Thoracic aorta (tissue), 2 donors: ENCODE measurements around the gene TMEM209. TPM values are rescaled to one million over a fixed set of nuclear protein-coding genes. Genes with fewer than 3 reads are reported as not detected.

ENCODE experiments used
- ATAC-seq: fragments of 150-250 bp; one replicate; pipeline ENCODE4 v1.8.0; 2017; ENCODE audit warnings: low read depth; ENCODE audit not compliant: insufficient number of reproducible peaks, low FRiP score
- DNase-seq: peaks from one replicate; pipeline ENCODE4 v3.0.0-alpha.2; 2020; ENCODE audit warnings: low spot score
- H3K27ac ChIP-seq, 2 donors: fragments of 200-600 bp; sonication (generic); 1 replicate in 1 of 2; 2 replicates in 1 of 2; pipeline ENCODE4 v1.5.1; 2016; ENCODE audit warnings: mild to moderate bottlenecking in 2 of 2, moderate library complexity in 2 of 2
- H3K27me3 ChIP-seq: fragments of 200-600 bp; sonication (generic); replicated peaks from 2 replicates; pipeline ENCODE4 v1.6.0; 2016; ENCODE audit warnings: mild to moderate bottlenecking; ENCODE audit not compliant: insufficient read depth
- H3K36me3 ChIP-seq: fragments of 200-600 bp; sonication (generic); one replicate; pipeline ENCODE4 v1.5.1; 2016
- H3K4me1 ChIP-seq, 2 donors: fragments of 200-600 bp; sonication (generic); 1 replicate in 1 of 2; 2 replicates in 1 of 2; pipeline versions ENCODE4 v1.5.1 to v1.6.0; 2016; ENCODE audit warnings: low read depth in 2 of 2, mild to moderate bottlenecking in 1 of 2; ENCODE audit not compliant: control insufficient read depth in 1 of 2
- H3K4me3 ChIP-seq: fragments of 200-600 bp; sonication (generic); 2 replicates; pipeline ENCODE4 v1.5.1; 2016; ENCODE audit warnings: mild to moderate bottlenecking
- H3K9me3 ChIP-seq: fragments of 200-600 bp; sonication (generic); 2 replicates; pipeline ENCODE4 v1.5.1; 2016
- CTCF ChIP-seq: fragments of 200-600 bp; sonication (generic); IDR thresholded peaks from one replicate; pipeline ENCODE4 v1.5.1; 2019; ENCODE audit warnings: antibody characterized with exemption
- total RNA-seq, 2 donors: library from RNA; depleted of rRNA; stranded (reverse); fragments of >200 nt; gene quantifications; one replicate each; pipeline versions ENCODE4 v1.1.0 to v1.2.3, GENCODE V29; 2016

Gene TMEM209
- total RNA-seq, 2 donors from 2014 or later = 8.7 to 9.9 TPM

GRCh38 chr7:130223646-130224045, 18.4 kb upstream of the TMEM209 start:
- Histone ChIP-seq H3K4me3 (no peak overlapping the region), H3K27me3 (no peaks in the 10 kb centered on the region), H3K36me3 (no peaks in the 10 kb centered on the region), H3K9me3 (no peaks in the 10 kb centered on the region), H3K4me1 (no peaks in the 10 kb centered on the region), H3K27ac (no peak overlapping the region)
- DNase-seq (no peak), ATAC-seq (no peak)
- no peak for TF ChIP-seq CTCF

GRCh38 chr7:130221746-130222145, 16.5 kb upstream of the TMEM209 start:
- Histone ChIP-seq H3K4me3 (no peak overlapping the region), H3K27ac (no peak overlapping the region), H3K27me3 (no peaks in the 10 kb centered on the region), H3K4me1 (no peaks in the 10 kb centered on the region), H3K9me3 (no peaks in the 10 kb centered on the region), H3K36me3 (no peaks in the 10 kb centered on the region)
- no peak for DNase-seq
- ATAC-seq = no peak
- no peak for TF ChIP-seq CTCF

GRCh38 chr7:130219871-130220270, 14.7 kb upstream of the TMEM209 start:
- TF ChIP-seq CTCF = no peak
- H3K27ac ChIP-seq = no peak overlapping the region
- no peak overlapping the region for H3K4me3 ChIP-seq
- H3K27me3 ChIP-seq = no peaks in the 10 kb centered on the region
- H3K9me3 ChIP-seq = no peaks in the 10 kb centered on the region
- DNase-seq (no peak), ATAC-seq (no peak)
- H3K4me1 ChIP-seq = no peaks in the 10 kb centered on the region
- H3K36me3 ChIP-seq = no peaks in the 10 kb centered on the region

GRCh38 chr7:130218806-130219620, 13.8 kb upstream of the TMEM209 start:
- Histone ChIP-seq H3K36me3 (no peaks in the 10 kb centered on the region), H3K27me3 (no peaks in the 10 kb centered on the region), H3K27ac (no peak overlapping the region), H3K4me1 (no peaks in the 10 kb centered on the region), H3K9me3 (no peaks in the 10 kb centered on the region), H3K4me3 (no peak overlapping the region)
- ATAC-seq (no peak), DNase-seq (no peak)
- no peak for TF ChIP-seq CTCF

- Histone ChIP-seq H3K4me1 (no peaks in the 10 kb centered on the region), H3K36me3 (no peaks in the 10 kb centered on the region), H3K9me3 (no peaks in the 10 kb centered on the region), H3K27ac (no peak overlapping the region), H3K4me3 (no peak overlapping the region), H3K27me3 (no peaks in the 10 kb centered on the region)
- no peak for DNase-seq
- TF ChIP-seq CTCF = no peak
- ATAC-seq = no peak
These were observed 11.5 kb upstream of the TMEM209 start for GRCh38 chr7:130216750-130217149.
